ENCODE measurements around the gene ABCC12. TPM values are rescaled to one million over a fixed set of nuclear protein-coding genes. Genes with fewer than 3 reads are reported as not detected.

Gene ABCC12
- total and polyA plus RNA-seq, 2 of the 8 experiments (the other 6 are each of a cell fraction or from before 2014, with no cell fraction given), result 0.05 TPM; not detected in 1

DNA sequence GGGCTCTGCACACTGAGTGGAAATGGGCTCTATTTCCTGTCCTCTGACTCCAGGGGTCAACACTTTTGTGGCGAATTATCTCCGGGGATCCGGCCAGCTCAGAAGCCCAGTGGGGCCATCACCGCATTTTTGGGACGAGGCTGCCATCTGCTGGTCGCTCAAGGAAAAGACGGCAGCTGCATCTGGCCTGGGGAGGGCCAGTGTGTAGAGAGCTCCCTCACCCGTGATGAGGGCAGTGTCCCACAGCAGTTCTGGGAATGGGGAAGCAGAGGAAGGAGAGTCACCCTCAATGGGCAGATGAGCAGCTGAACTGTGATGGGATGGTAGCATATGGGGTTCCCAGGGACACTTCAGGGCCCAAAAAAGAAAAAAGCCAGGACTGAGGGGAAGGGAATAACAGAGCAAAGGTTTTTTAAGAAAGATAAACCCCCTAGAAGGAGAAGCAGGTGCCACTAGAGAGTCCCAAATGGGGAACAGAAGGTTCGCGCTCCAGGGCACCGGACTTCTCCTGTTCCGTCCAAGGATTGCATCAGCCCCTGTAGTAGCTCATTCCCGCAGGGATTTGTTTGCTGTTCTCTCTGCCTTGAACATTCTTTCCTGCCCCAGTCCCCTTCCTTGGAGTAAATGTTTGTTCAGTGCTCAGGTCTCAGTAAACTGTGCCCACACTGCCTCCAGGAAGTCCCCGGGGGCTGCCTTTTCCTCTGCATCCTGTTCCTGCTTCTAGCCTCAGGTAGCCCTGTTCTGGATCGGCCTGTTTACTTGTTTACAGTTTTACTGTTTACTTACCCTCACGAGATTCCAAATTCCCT, 9.3 kb upstream of the ABCC12 start:
- Histone ChIP-seq H3K23me2 (ENCODE audit: low read depth, low read length) (no peaks in the 10 kb centered on the region), H3K4me3 (ENCODE audit: extremely low read depth in 1 of 4, insufficient read depth in 2 of 4, low read depth in 3 of 4, low read length in 4 of 4) (no peak overlapping the region), H3K23ac (ENCODE audit: insufficient read length) (no peak overlapping the region), H3K4ac (replicated peaks; ENCODE audit: insufficient read length, low read depth, low read length) (no peak overlapping the region), H3K79me1 (ENCODE audit: low read depth, low read length) (no peaks in the 10 kb centered on the region), H2BK15ac (ENCODE audit: low read length) (0 out of 2 replicates have a peak overlapping the region, but pooled peaks have one; percentile 53), H3K79me2 (ENCODE audit: control insufficient read depth in 1 of 2, insufficient read depth in 2 of 2, low read length in 2 of 2) (no peaks in the 10 kb centered on the region; a peak in 1 of 4 replicates), H2BK120ac (replicated peaks; ENCODE audit: low read depth, low read length) (no peak overlapping the region), H2AK5ac (ENCODE audit: low read depth, low read length) (no peak overlapping the region), H3K14ac (ENCODE audit: insufficient read length) (no peak overlapping the region), H3K18ac (ENCODE audit: extremely low read depth, low read length) (no peak overlapping the region), H2BK12ac (ENCODE audit: low read depth, low read length) (no peak overlapping the region; the same call in 1 of the 2 replicates), H2AFZ (ENCODE audit: low read length) (peak overlapping the region; percentile 81; the same call in 1 of the 2 replicates), H3K9me3 (ENCODE audit: insufficient read depth in 2 of 2, low read depth in 1 of 2, low read length in 1 of 2) (no peaks in the 10 kb centered on the region), H3K56ac (replicated peaks; ENCODE audit: insufficient read length, low read depth, low read length) (no peak overlapping the region), H4K91ac (replicated peaks; ENCODE audit: insufficient read length, low read length) (peak overlapping the region; percentile 77), H3K9ac (replicated peaks in 1 of 4; ENCODE audit: extremely low read depth in 1 of 4, low read depth in 3 of 4, low read length in 3 of 4) (no peak overlapping the region), H3K27ac (ENCODE audit: low read depth, low read length) (no peak overlapping the region), H4K8ac (ENCODE audit: extremely low read depth, insufficient read depth, low read length) (no peak overlapping the region), H4K5ac (ENCODE audit: insufficient read length, low read depth, low read length) (no peak overlapping the region), H3K4me2 (ENCODE audit: insufficient read depth in 1 of 2, low read depth in 2 of 2, low read length in 2 of 2) (no peak overlapping the region), H2BK5ac (ENCODE audit: low read depth, low read length) (0 out of 2 replicates have a peak overlapping the region, but pooled peaks have one; percentile 31), H4K20me1 (replicated peaks in 1 of 2; ENCODE audit: control insufficient read depth in 1 of 2, insufficient read depth in 2 of 2, low read length in 2 of 2) (no peaks in the 10 kb centered on the region), H2BK20ac (ENCODE audit: low read length) (0 out of 2 replicates have a peak overlapping the region, but pooled peaks have one; percentile 41), H3K27me3 (replicated peaks in 1 of 4; ENCODE audit: control insufficient read depth in 3 of 4, extremely low read depth in 1 of 4, insufficient read depth in 3 of 4, low read length in 3 of 4) (no peaks in the 10 kb centered on the region), H3K36me3 (ENCODE audit: control insufficient read depth in 2 of 4, insufficient read depth in 4 of 4, low read length in 3 of 4) (no peaks in the 10 kb centered on the region), H3K4me1 (replicated peaks in 1 of 4; ENCODE audit: control insufficient read depth in 3 of 4, insufficient read depth in 4 of 4, low read length in 3 of 4) (no peaks in the 10 kb centered on the region)
- DNase-seq (ENCODE audit: low read depth in 1 of 2, low spot score in 2 of 2) (peak; percentile 49 to 89), FAIRE-seq (peak; percentile 78)
- CTCF ChIA-PET (ENCODE audit: partially characterized antibody), result interaction anchor here (0.6 to 3.4 kb wide), 37 partner anchors 8 to 1267 kb away, joined by 3 to 25 read pairs (median 3); partner anchors contain the start of gene NETO2
- 48% methylated on average over 16 of the region's 16 CpGs; no CpG with 5 or more reads in 1 of the 2 experiments for WGBS, 2 experiments (ENCODE audit: extremely low coverage in 1 of 2, insufficient coverage in 1 of 2, insufficient read length in 1 of 2, insufficient replicate concordance in 2 of 2, low coverage in 1 of 2, low lambda C conversion rate in 2 of 2, missing lambda C conversion rate in 1 of 2)
- POLR2A ChIA-PET (ENCODE audit: partially characterized antibody), result interaction anchor here (0.7 kb wide), 1 partner anchor 199 kb away, joined by 3 read pairs; no protein-coding TSS in a partner anchor
- TF ChIP-seq CTBP2 (IDR thresholded peaks at IDR 0.05; ENCODE audit: borderline replicate concordance, insufficient read depth, insufficient read length, low read length) (no peak), EP300 (IDR thresholded peaks at IDR 0.05; ENCODE audit: borderline replicate concordance in 1 of 2, low read depth in 2 of 2, low read length in 2 of 2) (no peak), POU5F1 (IDR thresholded peaks at IDR 0.05; ENCODE audit: low read depth, low read length) (no peak), MAFK (IDR thresholded peaks at IDR 0.05; ENCODE audit: low read depth, low read length) (no peak), CBX8 (IDR thresholded peaks at IDR 0.05; ENCODE audit: borderline replicate concordance, low read depth, low read length) (no peak), SRF (IDR thresholded peaks at IDR 0.05; ENCODE audit: low read depth, low read length) (no peak), PHF8 (conservative IDR thresholded peaks at IDR 0.05; ENCODE audit: low read depth, low read length) (no peak), TEAD4 (IDR thresholded peaks at IDR 0.05; ENCODE audit: low read depth, low read length) (no peak)
- TF ChIP-seq, protein P1, sequence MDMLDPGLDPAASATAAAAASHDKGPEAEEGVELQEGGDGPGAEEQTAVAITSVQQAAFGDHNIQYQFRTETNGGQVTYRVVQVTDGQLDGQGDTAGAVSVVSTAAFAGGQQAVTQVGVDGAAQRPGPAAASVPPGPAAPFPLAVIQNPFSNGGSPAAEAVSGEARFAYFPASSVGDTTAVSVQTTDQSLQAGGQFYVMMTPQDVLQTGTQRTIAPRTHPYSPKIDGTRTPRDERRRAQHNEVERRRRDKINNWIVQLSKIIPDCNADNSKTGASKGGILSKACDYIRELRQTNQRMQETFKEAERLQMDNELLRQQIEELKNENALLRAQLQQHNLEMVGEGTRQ (IDR thresholded peaks at IDR 0.05; ENCODE audit: low read length), result no peak

All from H1 (cell line).